GM12864 (cell line): ENCODE data around the gene ITGA3.

Source experiments
- DNase-seq: peaks from one replicate; pipeline ENCODE4 v3.0.0-alpha.2; 2011; ENCODE audit warnings: low read depth
- H3K4me3 ChIP-seq: 2 replicates; pipeline ENCODE4 v1.5.1; 2011; ENCODE audit warnings: mild to moderate bottlenecking, low read depth, low read length, control low read depth
- CTCF ChIP-seq: IDR thresholded peaks from 2 replicates; pipeline ENCODE4 v1.5.1; 2011; ENCODE audit warnings: low read depth, mild to moderate bottlenecking, moderate library complexity, low read length, control low read depth, inconsistent platforms; ENCODE audit errors: missing control alignments

ITGA3 gene

DNA sequence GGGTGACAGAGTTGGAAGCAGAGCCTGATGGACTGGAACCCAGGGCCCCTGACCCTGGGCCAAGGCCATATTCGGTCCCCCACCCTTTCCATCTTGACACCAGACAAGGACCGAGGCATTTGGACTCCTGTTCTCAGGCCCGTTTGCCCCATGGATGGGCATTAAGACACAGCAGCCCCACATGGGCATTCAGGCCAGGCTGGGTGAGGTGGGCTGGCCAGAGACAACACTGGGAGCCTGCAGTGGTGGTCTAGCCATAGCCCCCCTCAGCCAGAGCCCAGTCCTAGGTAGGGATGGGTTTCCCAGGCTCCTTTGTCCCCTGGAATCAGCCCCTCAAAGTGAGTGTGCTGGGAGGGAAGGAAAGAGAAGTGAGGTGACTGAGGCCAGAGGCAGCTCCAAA is 40.8 kb downstream of the ITGA3 start:
- TF ChIP-seq CTCF: no peak
- H3K4me3 ChIP-seq: no peak overlapping the region
- DNase-seq: no peak

GRCh38 chr17:50097455-50097854 is 41.5 kb downstream of the ITGA3 start:
- no peak overlapping the region for H3K4me3 ChIP-seq
- no peak for TF ChIP-seq CTCF
- no peak for DNase-seq

DNA sequence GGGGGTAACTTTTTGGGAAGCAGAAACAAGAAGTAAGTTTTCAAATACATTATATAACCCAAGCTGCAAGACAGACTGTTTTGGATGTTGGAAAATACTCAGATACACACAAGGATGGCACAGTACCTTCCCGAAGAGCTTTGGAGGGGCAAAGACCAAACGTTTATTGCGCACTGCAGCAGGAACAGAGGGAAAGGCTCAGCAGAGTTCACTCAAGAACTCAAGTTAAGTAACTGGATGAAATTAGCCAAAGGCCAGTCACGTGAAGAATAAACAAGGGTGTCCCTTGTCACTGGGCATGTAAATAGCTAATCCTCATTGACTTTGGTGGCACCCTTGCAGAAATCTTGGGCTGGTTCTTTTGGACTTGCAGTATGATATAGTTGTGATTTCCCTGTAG is 42.0 kb downstream of the ITGA3 start:
- TF ChIP-seq CTCF: no peak
- DNase-seq: no peak
- no peak overlapping the region for H3K4me3 ChIP-seq

DNA sequence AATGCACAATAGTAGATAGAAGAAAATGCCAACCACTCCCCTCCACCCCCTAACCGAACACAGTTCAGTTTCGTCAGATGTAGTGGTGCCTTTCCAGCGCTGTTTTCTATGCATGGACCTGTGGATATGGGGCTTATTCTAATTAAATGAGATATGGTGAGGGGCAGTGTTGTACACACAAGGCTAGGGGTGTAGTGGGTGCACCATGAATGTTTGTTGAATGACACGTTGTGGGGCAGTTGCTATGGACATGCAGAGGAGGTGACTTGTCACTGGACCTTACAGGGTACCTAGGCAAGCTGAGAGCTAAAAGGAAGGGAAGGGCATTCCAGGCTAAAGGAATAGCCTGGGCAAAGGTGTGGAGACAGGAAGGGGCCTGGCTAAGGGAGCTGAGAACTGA is 42.7 kb downstream of the ITGA3 start:
- H3K4me3 ChIP-seq: no peak overlapping the region
- DNase-seq: no peak
- TF ChIP-seq CTCF: no peak

DNA sequence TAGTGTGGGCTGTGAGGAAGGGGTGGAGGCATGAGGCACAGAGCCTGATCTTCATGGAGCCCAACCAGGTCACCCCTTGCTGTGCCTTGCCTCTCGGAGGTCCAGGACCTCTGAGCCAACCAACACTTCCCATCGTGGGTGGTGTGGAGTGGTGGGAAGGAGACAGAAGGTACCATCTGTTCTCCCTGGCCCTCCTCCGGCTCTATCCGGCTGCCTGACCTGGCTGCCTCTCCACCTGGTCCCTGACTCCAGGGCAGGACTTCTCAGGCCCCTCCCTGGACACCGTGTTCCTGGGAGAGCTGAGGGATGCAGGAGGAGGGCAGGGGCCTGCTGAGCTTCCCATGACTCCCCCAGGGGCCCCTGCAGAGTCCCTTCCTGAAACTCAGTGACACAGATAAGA is 43.1 kb downstream of the ITGA3 start:
- DNase-seq: no peak
- H3K4me3 ChIP-seq: no peak overlapping the region
- TF ChIP-seq CTCF: no peak

GRCh38 chr17:50100480-50100883 is 44.6 kb downstream of the ITGA3 start:
- H3K4me3 ChIP-seq: no peak overlapping the region
- no peak for DNase-seq
- TF ChIP-seq CTCF: no peak

- no peak for DNase-seq
- no peak overlapping the region for H3K4me3 ChIP-seq
- no peak for TF ChIP-seq CTCF
Measured at GRCh38 chr17:50100921-50101345, 45.0 kb downstream of the ITGA3 start.
